GM13976 (cell line): ENCODE results near the gene LPP.

Experiments used
- DNase-seq: peaks from one replicate; pipeline ENCODE4 v3.0.0; 2012; ENCODE audit warnings: low spot score
- CTCF ChIP-seq: IDR thresholded peaks from 2 replicates; pipeline ENCODE4 v1.5.1; 2012; ENCODE audit warnings: borderline replicate concordance, mild to moderate bottlenecking; ENCODE audit not compliant: insufficient read depth; ENCODE audit errors: extremely low read depth, missing control alignments, control extremely low read depth
- in situ Hi-C: fragments of 300-500 bp; cut with MboI; formaldehyde crosslinking; loops from one replicate; pipeline ENCODE4 v1.12.0; 2022; ENCODE audit warnings: low sequenced_read_pairs, mixed read lengths, inconsistent platforms; ENCODE audit not compliant: unreplicated experiment

LPP gene

GRCh38 chr3:188691004-188691403, 537.0 kb downstream of the LPP start:
- in situ Hi-C loops, result no loop called here
- no peak for TF ChIP-seq CTCF
- DNase-seq, result no peak

GRCh38 chr3:188691665-188692064, 537.7 kb downstream of the LPP start:
- in situ Hi-C loops, result no loop called here
- TF ChIP-seq CTCF, result no peak
- DNase-seq, result no peak

- in situ Hi-C loops, result no loop called here
- TF ChIP-seq CTCF, result no peak
Measured at GRCh38 chr3:188692700-188693099, 538.7 kb downstream of the LPP start.

GRCh38 chr3:188693435-188693834, 539.5 kb downstream of the LPP start:
- DNase-seq, result no peak
- in situ Hi-C loops, result no loop called here
- no peak for TF ChIP-seq CTCF

More at GRCh38 chr3:188692700-188693099, 538.7 kb downstream of the LPP start:
- no peak for DNase-seq

GRCh38 chr3:188695241-188695640, 541.3 kb downstream of the LPP start:
- no peak for TF ChIP-seq CTCF
- in situ Hi-C loops, result no loop called here
- DNase-seq, result no peak

GRCh38 chr3:188697127-188697526, 543.2 kb downstream of the LPP start:
- TF ChIP-seq CTCF, result no peak
- in situ Hi-C loops, result no loop called here
- DNase-seq, result no peak

GRCh38 chr3:188698436-188698835, 544.5 kb downstream of the LPP start:
- TF ChIP-seq CTCF, result no peak
- in situ Hi-C loops, result no loop called here
- DNase-seq, result no peak
